ENCODE data around the gene HMCES.

Gene HMCES

GRCh38 chr3:129231331-129232119 lies 47.1 kb upstream of the HMCES start:
- Histone ChIP-seq H2AFZ (ENCODE audit: low read depth, low read length) (no peak overlapping the region), H3K27ac (ENCODE audit: low read length) (no peak overlapping the region), H3K4me2 (ENCODE audit: low read length) (0 out of 2 replicates have a peak overlapping the region, but pooled peaks have one; percentile 0), H3K9me3 (ENCODE audit: insufficient read depth, low read length) (no peaks in the 10 kb centered on the region), H3K4me3 (ENCODE audit: low read length) (no peak overlapping the region), H3K36me3 (replicated peaks; ENCODE audit: low read depth, low read length) (no peaks in the 10 kb centered on the region), H3K27me3 (ENCODE audit: low read depth, low read length) (no peaks in the 10 kb centered on the region), H3K4me1 (ENCODE audit: low read length) (peaks cover 44% of the 10 kb centered on the region), H3K79me2 (ENCODE audit: low read length) (no peaks in the 10 kb centered on the region), H4K20me1 (ENCODE audit: insufficient read depth, low read length) (no peaks in the 10 kb centered on the region), H3K9ac (ENCODE audit: low read length) (no peak overlapping the region)
- TF ChIP-seq CTCF (IDR thresholded peaks at IDR 0.05; ENCODE audit: low read depth, low read length) (no peak), EZH2phosphoT487 (IDR thresholded peaks at IDR 0.05; ENCODE audit: low read depth) (no peak)

- no peak overlapping the region for H2AFZ ChIP-seq (ENCODE audit: low read depth, low read length)
- H3K9me3 ChIP-seq (ENCODE audit: insufficient read depth, low read length) = no peaks in the 10 kb centered on the region
- H3K4me2 ChIP-seq (ENCODE audit: low read length) = peak overlapping the region; percentile 70
- H3K79me2 ChIP-seq (ENCODE audit: low read length) = no peaks in the 10 kb centered on the region
- peak overlapping the region; percentile 20; the same call in 1 of the 2 replicates for H3K4me3 ChIP-seq (ENCODE audit: low read length)
- TF ChIP-seq EZH2phosphoT487 (IDR thresholded peaks at IDR 0.05; ENCODE audit: low read depth) (no peak), CTCF (IDR thresholded peaks at IDR 0.05; ENCODE audit: low read depth, low read length) (no peak)
- H3K36me3 ChIP-seq (replicated peaks; ENCODE audit: low read depth, low read length) = no peaks in the 10 kb centered on the region
- peak overlapping the region; percentile 84 for H3K27ac ChIP-seq (ENCODE audit: low read length)
- H4K20me1 ChIP-seq (ENCODE audit: insufficient read depth, low read length) = no peaks in the 10 kb centered on the region
- H3K4me1 ChIP-seq (ENCODE audit: low read length) = peaks cover 44% of the 10 kb centered on the region
- no peaks in the 10 kb centered on the region for H3K27me3 ChIP-seq (ENCODE audit: low read depth, low read length)
- H3K9ac ChIP-seq (ENCODE audit: low read length) = peak overlapping the region; percentile 49; the same call in 1 of the 2 replicates
Observed at GRCh38 chr3:129233538-129233937, 45.1 kb upstream of the HMCES start.

GRCh38 chr3:129234441-129234840 lies 44.2 kb upstream of the HMCES start:
- H3K4me1 ChIP-seq (ENCODE audit: low read length) = peaks cover 50% of the 10 kb centered on the region
- H3K9me3 ChIP-seq (ENCODE audit: insufficient read depth, low read length) = no peaks in the 10 kb centered on the region
- H3K27me3 ChIP-seq (ENCODE audit: low read depth, low read length) = no peaks in the 10 kb centered on the region
- no peaks in the 10 kb centered on the region for H4K20me1 ChIP-seq (ENCODE audit: insufficient read depth, low read length)
- H3K27ac ChIP-seq (ENCODE audit: low read length) = peak overlapping the region; percentile 84
- no peaks in the 10 kb centered on the region for H3K79me2 ChIP-seq (ENCODE audit: low read length)
- no peak overlapping the region for H2AFZ ChIP-seq (ENCODE audit: low read depth, low read length)
- no peak for TF ChIP-seq EZH2phosphoT487 (IDR thresholded peaks at IDR 0.05; ENCODE audit: low read depth)
- TF ChIP-seq CTCF (IDR thresholded peaks at IDR 0.05; ENCODE audit: low read depth, low read length) = no peak
- H3K4me3 ChIP-seq (ENCODE audit: low read length) = no peak overlapping the region
- H3K9ac ChIP-seq (ENCODE audit: low read length) = no peak overlapping the region
- H3K36me3 ChIP-seq (replicated peaks; ENCODE audit: low read depth, low read length) = no peaks in the 10 kb centered on the region
- peak overlapping the region; percentile 31 for H3K4me2 ChIP-seq (ENCODE audit: low read length)

GRCh38 chr3:129235344-129235917 lies 43.2 kb upstream of the HMCES start:
- Histone ChIP-seq H2AFZ (ENCODE audit: low read depth, low read length) (no peak overlapping the region), H4K20me1 (ENCODE audit: insufficient read depth, low read length) (no peaks in the 10 kb centered on the region), H3K4me2 (ENCODE audit: low read length) (no peak overlapping the region), H3K4me3 (ENCODE audit: low read length) (no peak overlapping the region), H3K27me3 (ENCODE audit: low read depth, low read length) (no peaks in the 10 kb centered on the region), H3K9me3 (ENCODE audit: insufficient read depth, low read length) (no peaks in the 10 kb centered on the region), H3K27ac (ENCODE audit: low read length) (no peak overlapping the region), H3K36me3 (replicated peaks; ENCODE audit: low read depth, low read length) (no peaks in the 10 kb centered on the region), H3K9ac (ENCODE audit: low read length) (no peak overlapping the region), H3K4me1 (ENCODE audit: low read length) (peaks cover 47% of the 10 kb centered on the region), H3K79me2 (ENCODE audit: low read length) (no peaks in the 10 kb centered on the region)
- TF ChIP-seq CTCF (IDR thresholded peaks at IDR 0.05; ENCODE audit: low read depth, low read length) (no peak), EZH2phosphoT487 (IDR thresholded peaks at IDR 0.05; ENCODE audit: low read depth) (no peak)
